Activated naive CD4-positive, alpha-beta T cell treated with anti-CD3 and anti-CD28 coated beads for 36 hours (primary cell): ENCODE data around the gene RLN3. TPM values are rescaled to one million over a fixed set of nuclear protein-coding genes. Genes with fewer than 3 reads are reported as not detected.

Source experiments
- CTCF ChIA-PET: fragments of 350-600 bp; sonication (Branson Sonifier 250); formaldehyde crosslinking; loops from one replicate; lab custom pipeline; 2021; ENCODE audit warnings: antibody characterized with exemption; lab: Charles Lee
- DNase-seq: peaks from one replicate; pipeline ENCODE4 v3.0.0-alpha.2; 2020
- H3K27ac Mint-ChIP-seq: one replicate; pipeline ENCODE4 v1.8.0; 2021; ENCODE audit warnings: mild to moderate bottlenecking, mixed read lengths
- H3K27me3 Mint-ChIP-seq: one replicate; pipeline ENCODE4 v1.8.0; 2021; ENCODE audit warnings: low read depth, mixed read lengths
- H3K36me3 Mint-ChIP-seq: one replicate; pipeline ENCODE4 v1.8.0; 2021; ENCODE audit warnings: low read depth, mixed read lengths
- H3K4me1 Mint-ChIP-seq: one replicate; pipeline ENCODE4 v1.8.0; 2021; ENCODE audit warnings: low read depth, mixed read lengths
- H3K4me3 Mint-ChIP-seq: one replicate; pipeline ENCODE4 v1.8.0; 2021; ENCODE audit warnings: mild to moderate bottlenecking, moderate library complexity, mixed read lengths
- H3K9me3 Mint-ChIP-seq: one replicate; pipeline ENCODE4 v1.8.0; 2021; ENCODE audit warnings: mixed read lengths
- intact Hi-C: fragments of 100-400 bp; cut with micrococcal nuclease; formaldehyde crosslinking; loops from one replicate; pipeline ENCODE4 v1.15.1; 2023
- total RNA-seq, 2 experiments: library from RNA; stranded (reverse); gene quantifications; one replicate each; pipeline ENCODE4 v1.2.3, GENCODE V29; 2021

The RLN3 gene
- total RNA-seq, 2 experiments from 2014 or later: not detected

- H3K27me3 Mint-ChIP-seq: peaks cover 4% of the 10 kb centered on the region
- intact Hi-C loops: no loop called here
- H3K4me1 Mint-ChIP-seq: no peaks in the 10 kb centered on the region
- peak overlapping the region; percentile 65 for H3K27ac Mint-ChIP-seq
- no peak for DNase-seq
- H3K36me3 Mint-ChIP-seq: peaks cover 34% of the 10 kb centered on the region
- peaks cover 2% of the 10 kb centered on the region for H3K9me3 Mint-ChIP-seq
- CTCF ChIA-PET: interaction anchor here (0.5 to 1.0 kb wide), 3 partner anchors 10 to 57 kb away, joined by 3 to 4 read pairs (median 3); no protein-coding TSS in a partner anchor
- H3K4me3 Mint-ChIP-seq: no peak overlapping the region
Measured at GRCh38 chr19:14052470-14052869, 24.5 kb downstream of the RLN3 start.

DNA sequence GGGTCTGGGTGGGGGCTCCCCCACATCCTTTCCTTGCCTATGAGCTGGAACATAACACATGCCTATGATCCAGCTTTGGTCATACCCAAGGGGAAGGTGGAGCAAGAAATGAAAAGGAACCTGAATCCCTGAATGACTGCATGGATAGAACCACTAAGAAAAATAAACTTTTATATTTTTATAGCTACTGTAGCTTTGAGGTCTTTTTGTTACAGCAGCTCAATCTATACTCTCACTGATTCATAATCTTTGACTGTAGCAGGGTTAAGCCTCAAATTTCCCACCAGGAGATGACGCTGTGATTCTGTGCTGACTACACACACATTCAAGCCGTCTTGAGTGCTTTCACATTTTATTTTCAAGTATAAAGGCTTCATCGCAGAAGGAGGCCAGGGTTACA, 25.1 kb downstream of the RLN3 start:
- CTCF ChIA-PET: interaction anchor here (0.5 to 1.0 kb wide), 3 partner anchors 10 to 57 kb away, joined by 3 to 4 read pairs (median 3); no protein-coding TSS in a partner anchor
- Mint-ChIP-seq H3K9me3 (peaks cover 2% of the 10 kb centered on the region), H3K27ac (no peak overlapping the region), H3K36me3 (peaks cover 31% of the 10 kb centered on the region), H3K4me3 (no peak overlapping the region), H3K27me3 (peaks cover 8% of the 10 kb centered on the region), H3K4me1 (peaks cover 5% of the 10 kb centered on the region)
- intact Hi-C loops: no loop called here
- no peak for DNase-seq

DNA sequence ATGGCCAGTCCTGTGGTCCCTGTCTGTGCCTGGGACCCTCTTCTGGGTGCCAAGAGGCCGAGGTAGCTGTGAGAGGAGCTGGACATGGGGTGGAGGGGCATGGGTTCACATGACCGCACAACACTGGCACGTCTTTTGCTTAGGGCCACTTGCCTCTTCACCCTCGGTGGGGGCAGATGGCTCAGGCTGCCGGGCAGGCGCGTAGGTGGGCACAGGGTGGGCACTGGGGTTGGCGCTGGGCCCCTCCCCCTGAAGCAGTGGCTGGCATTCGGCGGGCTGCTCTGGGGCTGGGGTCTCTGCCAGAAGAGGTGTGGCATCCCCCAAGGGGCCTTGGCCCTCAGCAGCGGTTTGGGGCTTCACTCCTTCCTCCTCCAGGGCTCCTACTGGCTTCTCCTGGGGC, 25.6 kb downstream of the RLN3 start:
- intact Hi-C loops: no loop called here
- Mint-ChIP-seq H3K4me3 (no peak overlapping the region), H3K27ac (no peak overlapping the region), H3K36me3 (peaks cover 28% of the 10 kb centered on the region), H3K4me1 (peaks cover 9% of the 10 kb centered on the region), H3K9me3 (peaks cover 2% of the 10 kb centered on the region), H3K27me3 (peaks cover 13% of the 10 kb centered on the region)
- DNase-seq: no peak
- CTCF ChIA-PET: interaction anchor here (1.0 kb wide), 2 partner anchors 20 to 22 kb away, joined by 3 read pairs; partner anchors contain the start of gene IL27RA

DNA sequence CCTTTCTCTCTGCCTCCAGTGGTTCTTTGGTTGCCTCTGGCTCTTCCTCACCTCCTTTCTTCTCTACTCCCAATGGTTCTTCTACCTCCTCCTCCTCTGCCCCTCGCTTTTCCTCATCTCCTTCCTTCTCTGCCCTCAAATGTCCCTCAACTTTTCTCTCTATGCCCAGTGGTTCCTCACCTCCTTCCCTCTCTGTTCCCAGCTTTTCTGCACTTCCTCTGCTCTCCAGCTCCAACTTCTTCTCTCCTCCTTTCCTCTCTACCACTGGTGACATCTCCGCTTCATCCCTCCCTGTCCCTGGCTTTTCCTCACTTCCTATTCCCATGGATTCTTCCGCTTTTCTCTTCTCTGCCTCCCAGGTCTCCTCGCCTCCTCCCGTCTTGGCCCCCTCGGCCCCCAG, 26.2 kb downstream of the RLN3 start:
- Mint-ChIP-seq H3K9me3 (peaks cover 2% of the 10 kb centered on the region), H3K4me3 (no peak overlapping the region), H3K36me3 (peaks cover 23% of the 10 kb centered on the region), H3K27ac (no peak overlapping the region), H3K27me3 (peaks cover 18% of the 10 kb centered on the region), H3K4me1 (peaks cover 14% of the 10 kb centered on the region)
- intact Hi-C loops: no loop called here
- CTCF ChIA-PET: interaction anchor here (1.0 to 1.1 kb wide), 2 partner anchors 9 to 23 kb away, joined by 3 to 4 read pairs; partner anchors contain the start of gene IL27RA
- no peak for DNase-seq

DNA sequence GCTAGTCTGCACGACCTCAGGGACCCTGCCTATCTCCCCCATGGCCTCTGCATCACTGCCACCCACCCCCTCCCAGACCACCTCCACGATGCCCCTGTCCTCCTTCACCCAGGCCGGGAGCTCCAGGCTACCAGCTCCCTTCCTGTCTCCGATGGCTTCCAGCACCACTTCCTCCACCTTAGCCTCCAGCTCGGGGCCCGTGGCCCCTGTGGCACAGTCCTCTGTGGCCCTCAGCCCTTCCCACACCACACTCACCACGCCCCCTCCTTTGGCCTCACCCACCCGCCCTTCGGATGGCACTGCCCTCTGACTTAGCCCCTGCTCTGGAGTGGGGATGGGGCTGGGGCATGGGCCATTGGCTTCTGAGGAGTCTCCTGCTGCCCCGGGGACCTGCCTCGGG, 26.8 kb downstream of the RLN3 start:
- H3K9me3 Mint-ChIP-seq: peaks cover 2% of the 10 kb centered on the region
- intact Hi-C loops: no loop called here
- H3K4me3 Mint-ChIP-seq: no peak overlapping the region
- peaks cover 16% of the 10 kb centered on the region for H3K4me1 Mint-ChIP-seq
- CTCF ChIA-PET: interaction anchor here (1.0 to 1.1 kb wide), 2 partner anchors 9 to 23 kb away, joined by 3 to 4 read pairs; partner anchors contain the start of gene IL27RA
- peaks cover 21% of the 10 kb centered on the region for H3K27me3 Mint-ChIP-seq
- peaks cover 22% of the 10 kb centered on the region for H3K36me3 Mint-ChIP-seq
- H3K27ac Mint-ChIP-seq: no peak overlapping the region
- no peak for DNase-seq

GRCh38 chr19:14055396-14055795, 27.4 kb downstream of the RLN3 start:
- H3K36me3 Mint-ChIP-seq: peaks cover 17% of the 10 kb centered on the region
- peaks cover 17% of the 10 kb centered on the region for H3K4me1 Mint-ChIP-seq
- DNase-seq: no peak
- CTCF ChIA-PET: interaction anchor here (1.1 to 5.9 kb wide), 2 partner anchors 8 to 15 kb away, joined by 4 to 55 read pairs; partner anchors contain the start of gene MISP3
- intact Hi-C loops: no loop called here
- peaks cover 26% of the 10 kb centered on the region for H3K27me3 Mint-ChIP-seq
- no peak overlapping the region for H3K4me3 Mint-ChIP-seq
- no peak overlapping the region for H3K27ac Mint-ChIP-seq
- H3K9me3 Mint-ChIP-seq: peaks cover 2% of the 10 kb centered on the region

GRCh38 chr19:14056069-14056666, 28.2 kb downstream of the RLN3 start:
- peaks cover 2% of the 10 kb centered on the region for H3K9me3 Mint-ChIP-seq

DNA sequence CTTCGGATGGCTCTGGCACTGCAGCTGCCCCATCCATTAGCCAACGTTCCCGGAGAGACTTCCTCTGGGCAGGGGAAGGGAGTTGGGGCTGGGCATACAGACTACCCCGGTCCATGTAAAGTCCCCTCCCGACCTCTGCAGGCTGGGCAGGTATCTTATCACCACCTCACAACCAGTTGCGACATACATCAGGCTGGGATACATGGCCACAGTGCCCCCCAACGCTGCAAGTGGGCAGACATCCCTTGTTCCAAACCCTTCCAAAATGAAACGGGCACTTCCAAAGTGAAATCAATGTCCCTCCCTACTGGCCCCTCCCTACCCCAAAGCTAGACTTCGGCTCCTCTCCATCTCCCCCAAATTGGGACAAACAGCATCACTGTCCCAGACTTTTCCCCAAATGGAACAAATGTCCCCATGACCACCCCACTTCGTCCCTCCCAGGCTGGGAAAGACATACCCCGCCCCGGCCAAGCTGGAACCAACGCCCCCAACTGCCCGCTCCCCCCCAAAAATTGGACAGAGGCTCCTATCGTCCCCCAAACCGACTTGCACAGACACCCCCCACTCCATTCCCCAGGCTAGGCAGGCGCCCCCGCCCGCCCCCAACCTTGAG, 28.9 kb downstream of the RLN3 start:
- intact Hi-C loops: no loop called here
- H3K9me3 Mint-ChIP-seq: peaks cover 2% of the 10 kb centered on the region
- no peak for DNase-seq
- H3K27me3 Mint-ChIP-seq: peaks cover 37% of the 10 kb centered on the region
- H3K4me1 Mint-ChIP-seq: peaks cover 17% of the 10 kb centered on the region
- peak overlapping the region; percentile 45 for H3K4me3 Mint-ChIP-seq
- H3K27ac Mint-ChIP-seq: no peak overlapping the region
- peaks cover 12% of the 10 kb centered on the region for H3K36me3 Mint-ChIP-seq
- CTCF ChIA-PET: interaction anchor here (0.6 to 5.9 kb wide), 5 partner anchors 8 to 201 kb away, joined by 3 to 55 read pairs (median 6); partner anchors contain the start of gene MISP3

More at GRCh38 chr19:14056069-14056666, 28.2 kb downstream of the RLN3 start:
- Mint-ChIP-seq H3K27me3 (peaks cover 33% of the 10 kb centered on the region), H3K27ac (no peak overlapping the region), H3K4me1 (peaks cover 17% of the 10 kb centered on the region), H3K36me3 (peaks cover 16% of the 10 kb centered on the region), H3K4me3 (no peak overlapping the region)
- no peak for DNase-seq
- intact Hi-C loops: no loop called here
- CTCF ChIA-PET: interaction anchor here (5.9 kb wide), 1 partner anchor 14 kb away, joined by 55 read pairs; the partner anchor contains the start of gene MISP3

- no peak for DNase-seq
- no peaks in the 10 kb centered on the region for H3K36me3 Mint-ChIP-seq
- intact Hi-C loops: no loop called here
- H3K27ac Mint-ChIP-seq: no peak overlapping the region
- H3K27me3 Mint-ChIP-seq: peaks cover 37% of the 10 kb centered on the region
- peak overlapping the region; percentile 7 for H3K4me3 Mint-ChIP-seq
- peaks cover 17% of the 10 kb centered on the region for H3K4me1 Mint-ChIP-seq
- CTCF ChIA-PET: interaction anchor here (0.5 to 5.9 kb wide), 22 partner anchors 10 to 387 kb away, joined by 3 to 55 read pairs (median 4); partner anchors contain the start of genes BRME1, CC2D1A, IL27RA and MISP3
- H3K9me3 Mint-ChIP-seq: no peaks in the 10 kb centered on the region
Measured at GRCh38 chr19:14058182-14059092, 30.5 kb downstream of the RLN3 start.

- Mint-ChIP-seq H3K27ac (no peak overlapping the region), H3K4me3 (no peak overlapping the region), H3K4me1 (peaks cover 17% of the 10 kb centered on the region), H3K27me3 (peaks cover 37% of the 10 kb centered on the region), H3K36me3 (no peaks in the 10 kb centered on the region), H3K9me3 (no peaks in the 10 kb centered on the region)
- DNase-seq: peak; percentile 53
- CTCF ChIA-PET: interaction anchor here (0.5 to 5.9 kb wide), 23 partner anchors 11 to 386 kb away, joined by 3 to 55 read pairs (median 5); partner anchors contain the start of genes BRME1, CC2D1A, IL27RA and MISP3
- intact Hi-C loops: no loop called here
Measured at GRCh38 chr19:14059093-14059480, 31.1 kb downstream of the RLN3 start.

DNA sequence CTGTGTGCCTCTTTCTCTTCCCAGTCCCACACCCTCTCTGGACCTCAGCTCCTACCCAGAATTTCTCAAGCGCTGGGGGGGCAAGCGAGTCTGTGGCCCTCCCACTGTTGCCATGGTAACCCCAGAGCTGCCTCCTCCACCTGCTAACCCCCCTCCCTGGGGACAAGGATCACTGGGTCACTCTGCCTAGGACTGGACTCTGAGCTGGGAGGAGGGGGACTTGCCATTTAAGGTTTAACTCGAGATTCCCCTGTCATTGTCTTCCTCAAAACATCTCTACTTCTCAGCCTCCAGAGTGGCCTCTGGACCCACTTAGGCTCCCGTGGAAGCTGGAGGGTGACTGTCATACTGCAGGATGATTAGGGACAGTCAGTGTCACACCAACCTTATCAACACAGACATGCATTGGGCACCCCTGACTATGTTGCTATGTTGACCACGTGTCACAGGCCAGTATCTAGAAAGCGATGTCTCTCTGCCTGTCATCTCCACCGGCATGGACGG, 31.8 kb downstream of the RLN3 start:
- Mint-ChIP-seq H3K27ac (no peak overlapping the region), H3K36me3 (no peaks in the 10 kb centered on the region), H3K27me3 (peaks cover 37% of the 10 kb centered on the region), H3K4me1 (peaks cover 17% of the 10 kb centered on the region), H3K4me3 (no peak overlapping the region), H3K9me3 (no peaks in the 10 kb centered on the region)
- CTCF ChIA-PET: interaction anchor here (0.8 to 5.9 kb wide), 20 partner anchors 8 to 222 kb away, joined by 3 to 55 read pairs (median 6); partner anchors contain the start of genes BRME1, CC2D1A, IL27RA and MISP3
- intact Hi-C loops: no loop called here
- no peak for DNase-seq
